CD4-positive, alpha-beta T cell (primary cell): ENCODE measurements around the gene KCNK4. TPM values are rescaled to one million over a fixed set of nuclear protein-coding genes. Genes with fewer than 3 reads are reported as not detected.
"Not testable (repeated sequence)": the region's sequence is repeated elsewhere in the genome, so short reads cannot be mapped to it uniquely, and the experiment has no call there.

ENCODE experiments used
- ATAC-seq: fragments of 200-7000 bp; cut with Tn5 transposase; one replicate; pipeline ENCODE4 v1.10.0; 2022; ENCODE audit warnings: mild to moderate bottlenecking; ENCODE audit not compliant: poor library complexity
- CTCF ChIA-PET: fragments of 350-600 bp; sonication (Branson Sonifier 250); formaldehyde crosslinking; loops from one replicate; lab custom pipeline; 2021; ENCODE audit warnings: antibody characterized with exemption, inconsistent platforms; lab: Charles Lee
- POLR2A ChIA-PET: fragments of 350-600 bp; sonication (Branson Sonifier 250); formaldehyde crosslinking; loops from one replicate; lab custom pipeline; 2021; ENCODE audit warnings: antibody characterized with exemption, inconsistent platforms; lab: Charles Lee
- DNase-seq, 14 experiments: peaks; one replicate each; pipeline ENCODE4 v3.0.0-alpha.2; 2013 to 2020; ENCODE audit warnings: mixed read lengths in 2 of 14
- H3K27ac ChIP-seq, 2 donors: one replicate each; pipeline versions ENCODE4 v1.5.1 to v1.7.0; 2013; ENCODE audit warnings: low read length in 2 of 2, low read depth in 1 of 2, mild to moderate bottlenecking in 1 of 2
- H3K27me3 ChIP-seq, 2 experiments: 1 replicate in 1 of 2; 2 replicates in 1 of 2; pipeline versions ENCODE4 v1.6.1 to v1.7.0; 2013; ENCODE audit warnings: low read length in 2 of 2, control low read depth in 1 of 2, mild to moderate bottlenecking in 1 of 2, moderate library complexity in 1 of 2; ENCODE audit not compliant: insufficient read depth in 2 of 2, control insufficient read depth in 1 of 2
- H3K36me3 ChIP-seq: one replicate; pipeline ENCODE4 v1.6.1; 2013; ENCODE audit warnings: low read length, control low read depth; ENCODE audit not compliant: insufficient read depth
- H3K4me1 ChIP-seq: one replicate; pipeline ENCODE4 v1.6.1; 2013; ENCODE audit warnings: low read length, control low read depth; ENCODE audit not compliant: insufficient read depth
- H3K4me3 ChIP-seq: one replicate; pipeline ENCODE4 v1.5.1; 2013; ENCODE audit warnings: mild to moderate bottlenecking, low read length, moderate library complexity
- H3K9me3 ChIP-seq, 2 experiments: 1 replicate in 1 of 2; 2 replicates in 1 of 2; pipeline versions ENCODE4 v1.6.1 to v1.7.0; 2013; ENCODE audit warnings: low read length in 2 of 2, mild to moderate bottlenecking in 2 of 2, control low read depth in 1 of 2, moderate library complexity in 1 of 2; ENCODE audit not compliant: control insufficient read depth in 1 of 2, insufficient read depth in 1 of 2
- H3K27ac Mint-ChIP-seq: one replicate; pipeline ENCODE4 v1.8.0; 2020; ENCODE audit warnings: mixed read lengths
- H3K27me3 Mint-ChIP-seq: one replicate; pipeline ENCODE4 v1.8.0; 2021; ENCODE audit warnings: mixed read lengths
- H3K36me3 Mint-ChIP-seq: one replicate; pipeline ENCODE4 v1.8.0; 2021; ENCODE audit warnings: low read depth, mixed read lengths
- H3K4me1 Mint-ChIP-seq: one replicate; pipeline ENCODE4 v1.8.0; 2021; ENCODE audit warnings: low read depth, mixed read lengths
- H3K4me3 Mint-ChIP-seq: one replicate; pipeline ENCODE4 v1.8.0; 2020; ENCODE audit warnings: mild to moderate bottlenecking, mixed read lengths
- H3K9me3 Mint-ChIP-seq: one replicate; pipeline ENCODE4 v1.8.0; 2020; ENCODE audit warnings: mixed read lengths
- CTCF ChIP-seq: fragments of 200-600 bp; IDR thresholded peaks from one replicate; pipeline ENCODE4 v1.8.0; 2022; ENCODE audit warnings: antibody characterized with exemption, mild to moderate bottlenecking
- intact Hi-C, 2 experiments: fragments of 100-400 bp; cut with DNase I in 1 of 2; cut with micrococcal nuclease in 1 of 2; formaldehyde crosslinking; loops; one replicate each; pipeline versions ENCODE4 v1.15.1 to v1.9.0; 2023 to 2025; cut with DNase I, micrococcal nuclease
- total RNA-seq, 174 experiments: library from RNA in 2 of 174; stranded (reverse) in 2 of 174; gene quantifications; one replicate each; pipeline ENCODE4 v1.2.3 and lab custom pipeline; 2021 to 2026

Gene KCNK4
- total RNA-seq, 2 experiments from 2014 or later, result 0.14 TPM; not detected in 1

- no peak overlapping the region for H3K4me3 Mint-ChIP-seq
- peak overlapping the region; percentile 47 for H3K27ac Mint-ChIP-seq
- H3K27ac ChIP-seq, result no peak overlapping the region
- CTCF ChIA-PET, result no interaction called here
- peaks cover 41% of the 10 kb centered on the region for H3K4me1 Mint-ChIP-seq
- TF ChIP-seq CTCF, result no peak
- H3K4me3 ChIP-seq, result no peak overlapping the region
- ATAC-seq (no peak), DNase-seq (peak in 1 of 14 experiments; percentile 31)
- peaks cover 40% of the 10 kb centered on the region for H3K4me1 ChIP-seq
- intact Hi-C loops, result loop anchor here in 1 of 2 experiments (5.0 kb wide), 1 partner anchor 42 kb away; the partner anchor contains the start of gene RPS6KA4
- POLR2A ChIA-PET, result interaction anchor here (4.0 kb wide), 1 partner anchor 11 kb away, joined by 105 read pairs; the partner anchor contains the start of genes CATSPERZ and ESRRA
- no peaks in the 10 kb centered on the region for H3K27me3 Mint-ChIP-seq
- H3K36me3 ChIP-seq, result peaks cover 31% of the 10 kb centered on the region
- no peaks in the 10 kb centered on the region for H3K27me3 ChIP-seq
- H3K9me3 ChIP-seq, result no peaks in the 10 kb centered on the region
- peaks cover 50% of the 10 kb centered on the region for H3K36me3 Mint-ChIP-seq
- H3K9me3 Mint-ChIP-seq, result no peaks in the 10 kb centered on the region
Observed at GRCh38 chr11:64314805-64315561, 23.9 kb downstream of the KCNK4 start.

GRCh38 chr11:64315667-64316526, 24.8 kb downstream of the KCNK4 start:
- CTCF ChIA-PET, result interaction anchor here (1.5 to 3.0 kb wide), 6 partner anchors 12 to 337 kb away, joined by 4 to 39 read pairs (median 22); partner anchors contain the start of genes CCDC88B, ESRRA and FERMT3
- Mint-ChIP-seq H3K36me3 (peaks cover 57% of the 10 kb centered on the region), H3K4me3 (peak overlapping the region; percentile 92), H3K4me1 (peaks cover 47% of the 10 kb centered on the region), H3K27ac (peak overlapping the region; percentile 98)
- Histone ChIP-seq H3K36me3 (peaks cover 34% of the 10 kb centered on the region), H3K4me1 (peaks cover 40% of the 10 kb centered on the region), H3K27ac (peak overlapping the region; percentile 93 to 99)
- peak in 1 of 14 experiments; percentile 38 for DNase-seq
- intact Hi-C loops, result loop anchor here in 1 of 2 experiments (5.0 kb wide), 1 partner anchor 41 kb away; the partner anchor contains the start of gene RPS6KA4
- H3K9me3 ChIP-seq, H3K4me3 ChIP-seq, ATAC-seq, H3K27me3 ChIP-seq, H3K27me3 Mint-ChIP-seq, H3K9me3 Mint-ChIP-seq: not testable (repeated sequence)
- POLR2A ChIA-PET, result interaction anchor here (2.2 to 4.0 kb wide), 6 partner anchors 12 to 110 kb away, joined by 7 to 105 read pairs (median 74); partner anchors contain the start of genes CATSPERZ, CCDC88B, ESRRA and FERMT3

GRCh38 chr11:64316672-64317324, 25.7 kb downstream of the KCNK4 start:
- DNase-seq, result peak in 8 of 14 experiments; percentile 26 to 79 (median 46)
- H3K9me3 Mint-ChIP-seq, result no peaks in the 10 kb centered on the region

More at GRCh38 chr11:64316672-64317324, 25.7 kb downstream of the KCNK4 start:
- ATAC-seq, result peak; percentile 13
- H3K27ac ChIP-seq, result peak overlapping the region; percentile 93 to 99
- no peaks in the 10 kb centered on the region for H3K27me3 ChIP-seq
- Mint-ChIP-seq H3K27me3 (no peaks in the 10 kb centered on the region), H3K4me3 (peak overlapping the region; percentile 92), H3K4me1 (peaks cover 48% of the 10 kb centered on the region), H3K27ac (peak overlapping the region; percentile 98), H3K36me3 (peaks cover 63% of the 10 kb centered on the region)
- ChIA-PET CTCF (interaction anchor here (1.4 to 3.0 kb wide), 11 partner anchors 13 to 336 kb away, joined by 4 to 39 read pairs (median 7); partner anchors contain the start of genes CCDC88B, ESRRA, FERMT3 and PLCB3), POLR2A (interaction anchor here (0.8 to 4.0 kb wide), 35 partner anchors 11 to 1726 kb away, joined by 3 to 105 read pairs (median 8); partner anchors contain the start of genes BAD, CATSPERZ, CCDC88B and ESRRA)
- H3K4me1 ChIP-seq, result peaks cover 40% of the 10 kb centered on the region
- peak overlapping the region; percentile 96 for H3K4me3 ChIP-seq
- TF ChIP-seq CTCF, result peak; percentile 31
- H3K36me3 ChIP-seq, result peaks cover 39% of the 10 kb centered on the region
- no peaks in the 10 kb centered on the region for H3K9me3 ChIP-seq
- intact Hi-C loops, result loop anchor here (1.0 to 5.0 kb wide), 8 partner anchors 10 to 337 kb away; partner anchors contain the start of genes CCDC88B (in 1 of the 2), ESRRA (in 1 of the 2), GPR137 (in 1 of the 2) and RPS6KA4 (in 1 of the 2)
